ENCODE results near the gene ZDHHC1.

ZDHHC1 gene

GRCh38 chr16:67461600-67462278, 45.5 kb upstream of the ZDHHC1 start:
- H3K4me3 ChIP-seq (ENCODE audit: control insufficient read depth, low read depth, low read length) = no peak overlapping the region
- no peak for DNase-seq (ENCODE audit: low read depth)
- no peak for TF ChIP-seq CTCF (conservative IDR thresholded peaks at IDR 0.05; ENCODE audit: control insufficient read depth, insufficient read depth, low read depth, low read length)

GRCh38 chr16:67460961-67461360, 44.7 kb upstream of the ZDHHC1 start:
- DNase-seq (ENCODE audit: low read depth) = no peak

GRCh38 chr16:67460168-67460567, 43.9 kb upstream of the ZDHHC1 start:
- no peak for DNase-seq (ENCODE audit: low read depth)
- TF ChIP-seq CTCF (conservative IDR thresholded peaks at IDR 0.05; ENCODE audit: control insufficient read depth, insufficient read depth, low read depth, low read length) = no peak
- no peak overlapping the region for H3K4me3 ChIP-seq (ENCODE audit: control insufficient read depth, low read depth, low read length)

More at GRCh38 chr16:67460961-67461360, 44.7 kb upstream of the ZDHHC1 start:
- no peak overlapping the region for H3K4me3 ChIP-seq (ENCODE audit: control insufficient read depth, low read depth, low read length)
- TF ChIP-seq CTCF (conservative IDR thresholded peaks at IDR 0.05; ENCODE audit: control insufficient read depth, insufficient read depth, low read depth, low read length) = no peak

GRCh38 chr16:67459861-67460150, 43.5 kb upstream of the ZDHHC1 start:
- H3K4me3 ChIP-seq (ENCODE audit: control insufficient read depth, low read depth, low read length) = no peak overlapping the region
- TF ChIP-seq CTCF (conservative IDR thresholded peaks at IDR 0.05; ENCODE audit: control insufficient read depth, insufficient read depth, low read depth, low read length) = no peak
- DNase-seq (ENCODE audit: low read depth) = no peak

GRCh38 chr16:67459066-67459860, 43.0 kb upstream of the ZDHHC1 start:
- DNase-seq (ENCODE audit: low read depth) = no peak
- no peak for TF ChIP-seq CTCF (conservative IDR thresholded peaks at IDR 0.05; ENCODE audit: control insufficient read depth, insufficient read depth, low read depth, low read length)
- H3K4me3 ChIP-seq (ENCODE audit: control insufficient read depth, low read depth, low read length) = no peak overlapping the region

- H3K4me3 ChIP-seq (ENCODE audit: control insufficient read depth, low read depth, low read length) = no peak overlapping the region
- no peak for DNase-seq (ENCODE audit: low read depth)
- TF ChIP-seq CTCF (conservative IDR thresholded peaks at IDR 0.05; ENCODE audit: control insufficient read depth, insufficient read depth, low read depth, low read length) = no peak
These were observed 41.9 kb upstream of the ZDHHC1 start for GRCh38 chr16:67458121-67458641.

Measured in fibroblast of mammary gland (primary cell).